Activated naive CD4-positive, alpha-beta T cell treated with anti-CD3 and anti-CD28 coated beads, Interleukin-2, amount 10 ng/mL, durations not matched to agents 7 days and 5 days (primary cell): ENCODE results near the gene ICOS.

ENCODE experiments used
- CTCF ChIA-PET: fragments of 350-600 bp; sonication (Branson Sonifier 250); formaldehyde crosslinking; loops from one replicate; lab custom pipeline; 2021; ENCODE audit warnings: antibody characterized with exemption; lab: Charles Lee
- DNase-seq: peaks from one replicate; pipeline ENCODE4 v3.0.0-alpha.2; 2020
- H3K27ac Mint-ChIP-seq: one replicate; pipeline ENCODE4 v1.8.0; 2021; ENCODE audit warnings: mild to moderate bottlenecking, moderate library complexity, mixed read lengths
- H3K27me3 Mint-ChIP-seq: one replicate; pipeline ENCODE4 v1.8.0; 2021; ENCODE audit warnings: mild to moderate bottlenecking, mixed read lengths
- H3K36me3 Mint-ChIP-seq: one replicate; pipeline ENCODE4 v1.8.0; 2021; ENCODE audit warnings: mixed read lengths
- H3K4me1 Mint-ChIP-seq: one replicate; pipeline ENCODE4 v1.8.0; 2021; ENCODE audit warnings: mixed read lengths
- H3K4me3 Mint-ChIP-seq: one replicate; pipeline ENCODE4 v1.8.0; 2021; ENCODE audit warnings: mild to moderate bottlenecking, moderate library complexity, mixed read lengths
- H3K9me3 Mint-ChIP-seq: one replicate; pipeline ENCODE4 v1.8.0; 2021; ENCODE audit warnings: mixed read lengths

Gene ICOS

DNA sequence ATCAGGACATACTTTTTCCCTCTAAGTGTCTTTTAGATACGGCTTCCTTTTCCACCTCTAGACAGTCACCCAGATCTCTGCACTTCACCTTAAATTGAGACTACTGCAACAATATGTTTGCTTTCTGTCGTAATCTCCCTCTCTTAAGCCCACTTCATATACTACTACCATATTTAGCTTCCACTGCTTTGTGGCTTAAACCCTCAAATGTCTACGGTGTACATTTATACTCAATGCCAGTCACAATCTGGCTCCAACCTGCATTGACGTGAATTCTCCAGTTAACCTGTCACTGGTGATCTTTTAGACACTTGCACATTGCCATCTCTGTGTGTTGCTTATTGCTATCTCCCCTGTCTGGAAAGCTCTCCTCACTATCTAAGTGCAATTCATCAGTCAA lies 56.4 kb downstream of the ICOS start:
- peaks cover 38% of the 10 kb centered on the region for H3K4me1 Mint-ChIP-seq

GRCh38 chr2:203993560-203993959 lies 57.0 kb downstream of the ICOS start:
- Mint-ChIP-seq H3K36me3 (peaks cover 6% of the 10 kb centered on the region), H3K4me3 (no peak overlapping the region), H3K9me3 (no peaks in the 10 kb centered on the region), H3K4me1 (peaks cover 40% of the 10 kb centered on the region), H3K27me3 (no peaks in the 10 kb centered on the region), H3K27ac (no peak overlapping the region)
- CTCF ChIA-PET, result interaction anchor here (0.8 to 1.6 kb wide), 2 partner anchors 8 to 51 kb away, joined by 3 to 4 read pairs; no protein-coding TSS in a partner anchor
- no peak for DNase-seq

More for the DNA sequence above, 56.4 kb downstream of the ICOS start:
- DNase-seq, result no peak
- CTCF ChIA-PET, result interaction anchor here (1.6 kb wide), 1 partner anchor 50 kb away, joined by 3 read pairs; no protein-coding TSS in a partner anchor
- H3K4me3 Mint-ChIP-seq, result no peak overlapping the region
- H3K9me3 Mint-ChIP-seq, result no peaks in the 10 kb centered on the region
- no peak overlapping the region for H3K27ac Mint-ChIP-seq
- H3K27me3 Mint-ChIP-seq, result no peaks in the 10 kb centered on the region
- H3K36me3 Mint-ChIP-seq, result peaks cover 6% of the 10 kb centered on the region

GRCh38 chr2:203994735-203995134 lies 58.2 kb downstream of the ICOS start:
- CTCF ChIA-PET, result no interaction called here
- Mint-ChIP-seq H3K4me3 (no peak overlapping the region), H3K36me3 (peaks cover 6% of the 10 kb centered on the region), H3K27ac (no peak overlapping the region), H3K9me3 (no peaks in the 10 kb centered on the region), H3K4me1 (peaks cover 40% of the 10 kb centered on the region), H3K27me3 (no peaks in the 10 kb centered on the region)
- no peak for DNase-seq

DNA sequence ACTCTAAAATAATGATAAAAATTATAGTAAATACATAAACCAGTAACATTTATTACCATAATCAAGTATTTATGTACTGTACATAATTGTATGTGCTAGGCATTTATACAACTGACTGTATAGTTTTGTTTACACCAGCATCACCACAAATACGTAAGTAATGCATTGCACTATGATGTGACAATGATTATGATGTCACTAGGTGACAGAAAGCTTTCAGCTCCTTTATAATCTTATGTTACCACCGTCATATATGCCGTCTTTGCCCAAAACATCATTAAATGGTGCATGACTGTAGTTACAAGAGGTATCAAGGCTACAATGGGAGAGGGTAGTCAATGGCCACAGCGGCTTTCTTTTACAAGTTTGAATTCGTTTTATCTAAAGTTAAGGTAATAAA lies 60.1 kb downstream of the ICOS start:
- Mint-ChIP-seq H3K4me3 (no peak overlapping the region), H3K4me1 (peaks cover 54% of the 10 kb centered on the region), H3K9me3 (peaks cover 4% of the 10 kb centered on the region), H3K36me3 (peaks cover 7% of the 10 kb centered on the region), H3K27me3 (no peaks in the 10 kb centered on the region), H3K27ac (no peak overlapping the region)
- CTCF ChIA-PET, result interaction anchor here (1.5 kb wide), 1 partner anchor 27 kb away, joined by 4 read pairs; no protein-coding TSS in a partner anchor
- no peak for DNase-seq

GRCh38 chr2:203997481-203997880 lies 60.9 kb downstream of the ICOS start:
- Mint-ChIP-seq H3K4me3 (no peak overlapping the region), H3K4me1 (peaks cover 61% of the 10 kb centered on the region), H3K27me3 (no peaks in the 10 kb centered on the region), H3K9me3 (peaks cover 12% of the 10 kb centered on the region), H3K27ac (peak overlapping the region; percentile 80), H3K36me3 (peaks cover 15% of the 10 kb centered on the region)
- DNase-seq, result no peak
- CTCF ChIA-PET, result no interaction called here

- no peak for DNase-seq
- Mint-ChIP-seq H3K27me3 (no peaks in the 10 kb centered on the region), H3K4me3 (no peak overlapping the region), H3K36me3 (peaks cover 15% of the 10 kb centered on the region), H3K27ac (peak overlapping the region; percentile 80), H3K4me1 (peaks cover 69% of the 10 kb centered on the region), H3K9me3 (peaks cover 13% of the 10 kb centered on the region)
- CTCF ChIA-PET, result no interaction called here
These were observed 61.6 kb downstream of the ICOS start for GRCh38 chr2:203997980-203998809.

DNA sequence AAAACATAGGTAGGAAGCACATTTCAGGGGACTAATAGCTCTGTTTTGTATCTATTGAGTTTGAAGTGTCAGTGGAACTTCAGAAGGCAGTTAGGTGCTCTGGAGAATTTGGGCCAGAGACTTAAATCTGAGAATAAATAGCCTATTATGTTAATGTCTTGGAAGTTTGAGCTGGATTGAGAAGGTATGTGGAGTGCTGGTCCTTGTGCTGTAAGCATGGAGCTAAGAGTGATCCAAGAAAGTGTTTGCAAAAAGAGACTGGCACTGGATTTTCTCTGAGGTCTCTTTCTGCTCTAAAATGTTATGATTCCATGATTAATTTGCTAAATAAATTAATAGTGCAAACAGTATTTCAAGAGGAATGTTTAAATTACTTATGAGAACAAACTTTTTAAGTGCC lies 63.3 kb downstream of the ICOS start:
- Mint-ChIP-seq H3K9me3 (peaks cover 20% of the 10 kb centered on the region), H3K27ac (peak overlapping the region; percentile 85), H3K4me3 (peak overlapping the region; percentile 13), H3K4me1 (peaks cover 84% of the 10 kb centered on the region), H3K36me3 (peaks cover 26% of the 10 kb centered on the region), H3K27me3 (no peaks in the 10 kb centered on the region)
- no peak for DNase-seq
- CTCF ChIA-PET, result interaction anchor here (0.6 to 2.5 kb wide), 4 partner anchors 14 to 129 kb away, joined by 3 to 8 read pairs (median 6); no protein-coding TSS in a partner anchor

- Mint-ChIP-seq H3K4me1 (peaks cover 90% of the 10 kb centered on the region), H3K9me3 (peaks cover 21% of the 10 kb centered on the region), H3K27me3 (no peaks in the 10 kb centered on the region), H3K4me3 (peak overlapping the region; percentile 12), H3K36me3 (peaks cover 29% of the 10 kb centered on the region), H3K27ac (peak overlapping the region; percentile 85)
- CTCF ChIA-PET, result interaction anchor here (1.5 to 2.5 kb wide), 3 partner anchors 14 to 130 kb away, joined by 4 to 8 read pairs (median 5); no protein-coding TSS in a partner anchor
- DNase-seq, result no peak
These were observed 63.9 kb downstream of the ICOS start for GRCh38 chr2:204000446-204000845.

- CTCF ChIA-PET, result interaction anchor here (1.0 to 1.5 kb wide), 2 partner anchors 61 to 74 kb away, joined by 3 read pairs; no protein-coding TSS in a partner anchor
- no peak for DNase-seq
- Mint-ChIP-seq H3K27me3 (no peaks in the 10 kb centered on the region), H3K27ac (peak overlapping the region; percentile 67), H3K9me3 (peaks cover 39% of the 10 kb centered on the region), H3K4me1 (peaks cover 97% of the 10 kb centered on the region), H3K36me3 (peaks cover 50% of the 10 kb centered on the region), H3K4me3 (no peak overlapping the region)
These were observed 66.9 kb downstream of the ICOS start for GRCh38 chr2:204003276-204003990.

DNA sequence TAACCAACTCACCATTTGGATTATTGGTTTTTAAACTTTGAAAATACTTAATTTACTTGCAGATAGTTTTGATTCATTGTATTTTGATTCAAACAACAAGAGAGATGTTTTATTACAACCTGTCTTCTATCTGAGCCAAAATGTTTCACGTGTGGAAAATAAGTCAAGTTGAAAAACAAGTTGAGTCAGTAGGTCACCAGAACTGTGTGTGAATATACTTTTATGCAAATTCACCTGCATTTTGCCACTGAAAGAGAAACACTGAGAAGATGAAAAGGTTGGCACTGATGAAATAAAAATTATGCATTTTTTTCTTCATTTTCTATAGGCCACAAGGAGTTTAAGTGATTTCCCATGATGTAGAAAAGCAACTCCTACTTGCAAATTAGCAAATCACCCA lies 68.3 kb downstream of the ICOS start:
- peak overlapping the region; percentile 94 for H3K27ac Mint-ChIP-seq
- H3K4me3 Mint-ChIP-seq, result no peak overlapping the region
- peaks cover 89% of the 10 kb centered on the region for H3K4me1 Mint-ChIP-seq
- no peak for DNase-seq
- H3K27me3 Mint-ChIP-seq, result no peaks in the 10 kb centered on the region
- peaks cover 39% of the 10 kb centered on the region for H3K9me3 Mint-ChIP-seq
- CTCF ChIA-PET, result no interaction called here
- peaks cover 53% of the 10 kb centered on the region for H3K36me3 Mint-ChIP-seq

DNA sequence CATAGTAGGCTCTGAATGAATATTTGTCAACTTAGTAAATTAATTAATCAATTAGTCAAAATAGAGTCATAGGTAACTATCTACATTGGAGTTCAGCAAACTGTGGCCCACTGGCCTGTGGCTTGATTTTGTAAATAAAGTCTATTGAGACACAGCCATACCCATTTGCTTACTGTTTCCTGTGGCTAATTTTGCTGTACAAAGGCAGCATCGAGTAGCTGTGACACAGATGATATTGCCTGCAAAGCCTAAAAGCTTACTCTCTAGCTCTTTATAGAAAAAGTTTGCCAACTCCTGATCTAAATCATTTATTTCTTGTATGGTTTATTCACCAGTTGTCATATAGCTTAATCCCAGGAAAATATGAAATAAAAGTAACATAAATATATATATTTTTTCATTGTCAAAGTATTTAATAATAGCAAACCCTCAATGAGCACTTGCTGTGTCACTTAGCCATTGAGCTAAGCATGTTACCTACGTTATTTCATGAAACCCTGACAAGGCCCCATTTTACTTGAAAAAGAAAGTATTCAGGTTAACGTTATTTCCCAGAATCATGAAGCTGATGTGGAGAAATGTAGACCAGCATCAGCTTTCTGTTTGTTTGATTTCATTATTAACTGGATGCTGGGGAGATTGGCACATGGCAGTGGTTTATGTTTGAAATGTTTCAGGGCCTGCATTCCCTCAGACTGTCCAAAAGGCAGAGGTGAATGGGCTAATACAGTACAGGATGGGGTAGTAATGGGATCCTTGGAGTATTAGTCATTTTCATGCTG lies 69.6 kb downstream of the ICOS start:
- DNase-seq, result peak; percentile 28
- CTCF ChIA-PET, result interaction anchor here (0.9 to 1.3 kb wide), 3 partner anchors 17 to 72 kb away, joined by 3 to 7 read pairs (median 3); no protein-coding TSS in a partner anchor
- Mint-ChIP-seq H3K27ac (peak overlapping the region; percentile 94), H3K4me1 (peaks cover 89% of the 10 kb centered on the region), H3K9me3 (peaks cover 38% of the 10 kb centered on the region), H3K27me3 (no peaks in the 10 kb centered on the region), H3K4me3 (no peak overlapping the region), H3K36me3 (peaks cover 52% of the 10 kb centered on the region)

GRCh38 chr2:204008352-204008751 lies 71.8 kb downstream of the ICOS start:
- no peak overlapping the region for H3K27ac Mint-ChIP-seq
- CTCF ChIA-PET, result no interaction called here

DNA sequence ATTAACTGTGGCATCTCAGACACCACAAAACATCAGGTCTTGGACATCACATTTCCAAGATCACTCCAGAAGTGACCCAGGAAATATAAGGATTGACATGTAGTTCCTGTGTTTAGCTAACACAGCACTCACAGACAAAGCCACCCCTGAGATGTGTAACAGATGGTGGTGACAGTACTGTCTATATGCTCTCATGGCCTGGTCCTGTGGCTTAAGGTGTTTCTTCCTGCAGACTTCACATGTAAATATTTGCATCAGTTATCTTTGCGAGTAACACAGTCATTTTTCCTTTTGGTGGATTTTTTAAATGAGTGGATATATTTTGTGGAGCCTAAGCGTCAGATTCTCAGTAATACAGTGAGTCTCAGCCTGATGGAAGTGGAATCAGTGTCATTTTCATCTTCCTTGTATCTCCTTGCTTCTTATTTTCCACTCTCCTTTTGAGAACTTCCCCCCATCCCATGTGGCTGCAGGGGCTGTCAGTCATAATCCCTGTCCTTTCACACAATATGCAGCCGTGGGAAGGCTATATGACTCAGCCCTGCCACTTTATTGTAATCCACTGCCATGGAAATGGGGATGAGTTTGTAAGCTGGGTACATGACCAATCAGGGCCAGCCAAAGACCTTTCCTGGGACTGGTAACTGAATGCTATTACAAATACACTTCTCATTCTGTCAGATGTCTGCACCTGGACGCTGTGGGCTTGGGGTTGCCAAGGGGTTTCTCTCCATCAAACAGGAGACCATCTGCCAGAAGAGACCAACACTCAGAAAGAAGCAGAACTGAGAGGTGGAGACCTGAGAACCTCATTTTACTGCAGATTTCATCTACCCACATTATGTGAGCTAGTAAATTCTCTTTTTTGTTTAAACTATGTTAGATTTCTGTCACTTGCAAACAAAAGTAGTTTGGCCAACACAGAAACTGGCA lies 74.3 kb downstream of the ICOS start:
- peaks cover 22% of the 10 kb centered on the region for H3K36me3 Mint-ChIP-seq
- CTCF ChIA-PET, result interaction anchor here (0.8 to 1.1 kb wide), 2 partner anchors 65 to 68 kb away, joined by 4 read pairs; no protein-coding TSS in a partner anchor

More at GRCh38 chr2:204008352-204008751, 71.8 kb downstream of the ICOS start:
- Mint-ChIP-seq H3K9me3 (peaks cover 24% of the 10 kb centered on the region), H3K4me3 (no peak overlapping the region), H3K36me3 (peaks cover 40% of the 10 kb centered on the region), H3K27me3 (no peaks in the 10 kb centered on the region), H3K4me1 (peaks cover 75% of the 10 kb centered on the region)
- no peak for DNase-seq

More for the DNA sequence above, 74.3 kb downstream of the ICOS start:
- H3K27ac Mint-ChIP-seq, result no peak overlapping the region
- no peak for DNase-seq
- H3K27me3 Mint-ChIP-seq, result no peaks in the 10 kb centered on the region
- peaks cover 20% of the 10 kb centered on the region for H3K9me3 Mint-ChIP-seq
- H3K4me3 Mint-ChIP-seq, result no peak overlapping the region
- H3K4me1 Mint-ChIP-seq, result peaks cover 57% of the 10 kb centered on the region
